ENCODE measurements around the gene TTC14. TPM values are rescaled to one million over a fixed set of nuclear protein-coding genes. Genes with fewer than 3 reads are reported as not detected.

The TTC14 gene
- total RNA-seq, 1 experiment from 2014 or later = 71.4 TPM

DNA sequence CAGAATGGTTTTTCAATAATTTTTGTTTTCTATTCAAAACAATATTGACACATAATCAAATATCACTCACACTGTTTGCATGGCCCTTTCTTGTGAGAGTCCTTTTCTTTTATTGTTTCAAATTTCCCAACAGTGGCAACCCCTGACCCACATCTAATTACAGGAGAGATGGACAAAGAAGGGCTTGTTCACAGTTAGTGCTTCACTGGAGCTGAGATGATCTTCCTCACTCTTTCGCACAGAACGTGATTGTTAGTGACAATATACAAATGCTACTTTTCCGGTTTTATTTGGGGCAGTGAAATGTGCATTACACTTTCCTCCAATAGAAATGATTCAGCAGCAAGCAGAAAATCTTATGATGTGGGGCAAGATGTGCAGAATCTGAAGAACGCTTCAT, 38.6 kb upstream of the TTC14 start:
- H3K27ac ChIP-seq (ENCODE audit: low read length) = no peak overlapping the region
- no peaks in the 10 kb centered on the region for H3K36me3 ChIP-seq (ENCODE audit: control insufficient read depth, insufficient read depth, low read length)
- intact Hi-C loops (cut with micrococcal nuclease; ENCODE audit: unreplicated experiment) (no loop called here), in situ Hi-C loops (cut with HindIII; ENCODE audit: low pct_unique_long_range_greater_than_20kb, low sequenced_read_pairs) (no loop called here)
- no TSS peak for BruUV-seq (replicated peaks)
- H3K9me3 ChIP-seq (ENCODE audit: control insufficient read depth, insufficient read depth, low read depth, low read length) = no peaks in the 10 kb centered on the region
- H3K4me3 ChIP-seq (ENCODE audit: low read depth in 2 of 2, low read length in 2 of 2) = no peak overlapping the region
- no peaks in the 10 kb centered on the region for H3K27me3 ChIP-seq (ENCODE audit: control insufficient read depth, insufficient read depth, low read length)
- ChIA-PET POLR2A (interaction anchor here (0.6 kb wide), 1 partner anchor 785 kb away, joined by 4 read pairs; no protein-coding TSS in a partner anchor), CTCF (no interaction called here)
- no peaks in the 10 kb centered on the region for H3K4me1 ChIP-seq (ENCODE audit: control insufficient read depth, insufficient read depth, low read length)
- ATAC-seq (no peak), DNase-seq (ENCODE audit: low read depth, low spot score) (no peak)
- no peak for TF ChIP-seq TCF7L2 (IDR thresholded peaks at IDR 0.05; ENCODE audit: low read depth, low read length)
- TF ChIP-seq POLR2AphosphoS5 (IDR thresholded peaks at IDR 0.05; ENCODE audit: low read depth, low read length) = no peak
- TF ChIP-seq, protein P1, sequence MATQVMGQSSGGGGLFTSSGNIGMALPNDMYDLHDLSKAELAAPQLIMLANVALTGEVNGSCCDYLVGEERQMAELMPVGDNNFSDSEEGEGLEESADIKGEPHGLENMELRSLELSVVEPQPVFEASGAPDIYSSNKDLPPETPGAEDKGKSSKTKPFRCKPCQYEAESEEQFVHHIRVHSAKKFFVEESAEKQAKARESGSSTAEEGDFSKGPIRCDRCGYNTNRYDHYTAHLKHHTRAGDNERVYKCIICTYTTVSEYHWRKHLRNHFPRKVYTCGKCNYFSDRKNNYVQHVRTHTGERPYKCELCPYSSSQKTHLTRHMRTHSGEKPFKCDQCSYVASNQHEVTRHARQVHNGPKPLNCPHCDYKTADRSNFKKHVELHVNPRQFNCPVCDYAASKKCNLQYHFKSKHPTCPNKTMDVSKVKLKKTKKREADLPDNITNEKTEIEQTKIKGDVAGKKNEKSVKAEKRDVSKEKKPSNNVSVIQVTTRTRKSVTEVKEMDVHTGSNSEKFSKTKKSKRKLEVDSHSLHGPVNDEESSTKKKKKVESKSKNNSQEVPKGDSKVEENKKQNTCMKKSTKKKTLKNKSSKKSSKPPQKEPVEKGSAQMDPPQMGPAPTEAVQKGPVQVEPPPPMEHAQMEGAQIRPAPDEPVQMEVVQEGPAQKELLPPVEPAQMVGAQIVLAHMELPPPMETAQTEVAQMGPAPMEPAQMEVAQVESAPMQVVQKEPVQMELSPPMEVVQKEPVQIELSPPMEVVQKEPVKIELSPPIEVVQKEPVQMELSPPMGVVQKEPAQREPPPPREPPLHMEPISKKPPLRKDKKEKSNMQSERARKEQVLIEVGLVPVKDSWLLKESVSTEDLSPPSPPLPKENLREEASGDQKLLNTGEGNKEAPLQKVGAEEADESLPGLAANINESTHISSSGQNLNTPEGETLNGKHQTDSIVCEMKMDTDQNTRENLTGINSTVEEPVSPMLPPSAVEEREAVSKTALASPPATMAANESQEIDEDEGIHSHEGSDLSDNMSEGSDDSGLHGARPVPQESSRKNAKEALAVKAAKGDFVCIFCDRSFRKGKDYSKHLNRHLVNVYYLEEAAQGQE (IDR thresholded peaks at IDR 0.05; ENCODE audit: insufficient read depth in 1 of 2, low read depth in 2 of 2, low read length in 1 of 2) = no peak
- no peak for TF ChIP-seq SIN3A (IDR thresholded peaks at IDR 0.05; ENCODE audit: borderline replicate concordance, insufficient read depth, low read depth, low read length)
- no peak for TF ChIP-seq CTCF (IDR thresholded peaks at IDR 0.05)

DNA sequence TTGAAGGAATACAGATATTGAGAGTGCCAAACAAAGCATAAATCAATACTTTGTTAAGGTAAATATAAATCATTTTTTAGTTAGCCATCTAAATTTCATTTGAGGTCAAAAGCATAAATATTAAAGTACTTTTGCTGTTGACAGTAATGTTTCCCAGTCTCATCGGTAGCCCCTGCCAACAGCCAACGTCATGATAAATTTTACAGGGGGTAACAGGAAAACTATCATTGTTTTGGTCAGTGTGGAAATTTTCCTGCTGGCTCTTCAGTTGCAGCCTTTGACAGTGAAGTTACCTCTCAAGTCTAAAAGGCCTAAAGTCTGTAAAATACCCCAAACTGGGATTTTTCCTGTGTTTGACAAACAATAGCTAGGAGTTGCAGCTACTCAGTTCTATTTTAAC, 37.3 kb upstream of the TTC14 start:
- intact Hi-C loops (cut with micrococcal nuclease; ENCODE audit: unreplicated experiment) = no loop called here

More for the DNA sequence above, 37.3 kb upstream of the TTC14 start:
- in situ Hi-C loops (cut with HindIII; ENCODE audit: low pct_unique_long_range_greater_than_20kb, low sequenced_read_pairs) = no loop called here
- BruUV-seq (replicated peaks) = no TSS peak
- no peak for ATAC-seq
- H3K4me1 ChIP-seq (ENCODE audit: control insufficient read depth, insufficient read depth, low read length) = no peaks in the 10 kb centered on the region
- POLR2A ChIA-PET = no interaction called here
- no peak for TF ChIP-seq CTCF (IDR thresholded peaks at IDR 0.05)
- no peak for TF ChIP-seq POLR2AphosphoS5 (IDR thresholded peaks at IDR 0.05; ENCODE audit: low read depth, low read length)
- TF ChIP-seq TCF7L2 (IDR thresholded peaks at IDR 0.05; ENCODE audit: low read depth, low read length) = no peak
- TF ChIP-seq, protein P1 (IDR thresholded peaks at IDR 0.05; ENCODE audit: insufficient read depth in 1 of 2, low read depth in 2 of 2, low read length in 1 of 2) = no peak
- no peak for TF ChIP-seq SIN3A (IDR thresholded peaks at IDR 0.05; ENCODE audit: borderline replicate concordance, insufficient read depth, low read depth, low read length)
- H3K4me3 ChIP-seq (ENCODE audit: low read depth in 2 of 2, low read length in 2 of 2) = no peak overlapping the region
- H3K9me3 ChIP-seq (ENCODE audit: control insufficient read depth, insufficient read depth, low read depth, low read length) = no peaks in the 10 kb centered on the region
- H3K27ac ChIP-seq (ENCODE audit: low read length) = no peak overlapping the region
- CTCF ChIA-PET = no interaction called here
- no peaks in the 10 kb centered on the region for H3K27me3 ChIP-seq (ENCODE audit: control insufficient read depth, insufficient read depth, low read length)
- H3K36me3 ChIP-seq (ENCODE audit: control insufficient read depth, insufficient read depth, low read length) = no peaks in the 10 kb centered on the region
- no peak for DNase-seq (ENCODE audit: low read depth, low spot score)

Measured in Panc1 (cell line).